Ovary (tissue), 9 donors: Measurements from ENCODE around the gene SGO2. TPM values are rescaled to one million over a fixed set of nuclear protein-coding genes. Genes with fewer than 3 reads are reported as not detected.

Source experiments
- DNase-seq, 5 donors: peaks; one replicate each; pipeline ENCODE4 v3.0.0-alpha.2; 2019 to 2020
- H3K27ac ChIP-seq, 2 donors: fragments of 200-600 bp; one replicate each; pipeline versions ENCODE4 v1.5.1 to v1.8.0; 2019 to 2022
- H3K27me3 ChIP-seq: fragments of 200-600 bp; one replicate; pipeline ENCODE4 v1.8.0; 2022
- H3K36me3 ChIP-seq: fragments of 200-600 bp; sonication (generic); one replicate; pipeline ENCODE4 v1.5.1; 2019
- H3K4me1 ChIP-seq: one replicate; pipeline ENCODE4 v1.8.1; 2013; ENCODE audit warnings: mild to moderate bottlenecking, moderate library complexity; ENCODE audit not compliant: insufficient read depth
- H3K4me3 ChIP-seq: fragments of 200-600 bp; sonication (generic); one replicate; pipeline ENCODE4 v1.5.1; 2017
- H3K9me3 ChIP-seq, 2 donors: fragments of 200-600 bp in 1 of 2; sonication (generic) in 1 of 2; one replicate each; pipeline versions ENCODE4 v1.5.1 to v1.8.1; 2013 to 2019; ENCODE audit warnings: mild to moderate bottlenecking in 1 of 2, moderate library complexity in 1 of 2
- CTCF ChIP-seq, 3 donors: fragments of 450-650 bp in 2 of 3; fragments of 200-600 bp in 1 of 3; IDR thresholded peaks; one replicate each; pipeline versions ENCODE4 v1.5.1 to v1.8.0; 2016 to 2022; ENCODE audit warnings: antibody characterized with exemption in 3 of 3, mild to moderate bottlenecking in 1 of 3
- EP300 ChIP-seq: sonication (generic); formaldehyde crosslinking; IDR thresholded peaks from one replicate; pipeline ENCODE4 v1.6.1; 2017; ENCODE audit warnings: antibody characterized with exemption
- POLR2A ChIP-seq: fragments of 450-650 bp; IDR thresholded peaks from one replicate; pipeline ENCODE4 v1.6.1; 2017; ENCODE audit warnings: antibody characterized with exemption, mild to moderate bottlenecking, moderate library complexity
- WGBS, 3 donors: extraction: QIAGEN DNeasy Blood & Tissue Kit in 1 of 3; methylation state at CpG; one replicate each; pipeline versions ENCODE4 v1.1.5 to v1.1.7; 2013 to 2017; 5-methylcytosine and 5-hydroxymethylcytosine counted together
- intact Hi-C, 4 donors: fragments of 100-400 bp; cut with DNase I; formaldehyde crosslinking; loops; one replicate each; pipeline versions ENCODE4 v1.11.0 to v1.15.1; 2022 to 2023
- polyA plus RNA-seq, 2 donors: library from polyadenylated mRNA; stranded (reverse); fragments of 200-250 nt in 1 of 2; fragments of 350-450 nt in 1 of 2; fragmentation: Illumina TruSeq in 1 of 2; extraction: RNeasy Lipid Tissue Mini Kit (QIAGEN cat#74804) in 1 of 2; gene quantifications; one replicate each; pipeline ENCODE4 v1.2.3, GENCODE V29; 2013 to 2014
- total RNA-seq, 7 donors: library from RNA; depleted of rRNA in 2 of 7; stranded (reverse); fragments of >200 nt in 2 of 7; fragmentation: NEBNext Ultra II Directional in 3 of 7; extraction: Animal tissue kit (Norgen Biotek cat#: 25700) in 3 of 7; gene quantifications; one replicate each; pipeline versions ENCODE4 v1.1.0 to v1.2.4, GENCODE V29; 2016 to 2023
- donor health status: DM: no; HTN: no; CAD: no; lungs with moderate emphysema.
- donor health status: DM: no; HTN: no; CAD: no.
- donor health status: Bipolar disorder and iron deficiency.
- donor health status: DM: yes; HTN: yes; CAD: no.
- donor health status: DM: no; HTN: no; CAD: no.
- donor health status: DM: yes; HTN: yes; CAD: no.

The SGO2 gene
- total and polyA plus RNA-seq, 9 donors, result 1.8 to 4.4 (median 2.7) TPM

DNA sequence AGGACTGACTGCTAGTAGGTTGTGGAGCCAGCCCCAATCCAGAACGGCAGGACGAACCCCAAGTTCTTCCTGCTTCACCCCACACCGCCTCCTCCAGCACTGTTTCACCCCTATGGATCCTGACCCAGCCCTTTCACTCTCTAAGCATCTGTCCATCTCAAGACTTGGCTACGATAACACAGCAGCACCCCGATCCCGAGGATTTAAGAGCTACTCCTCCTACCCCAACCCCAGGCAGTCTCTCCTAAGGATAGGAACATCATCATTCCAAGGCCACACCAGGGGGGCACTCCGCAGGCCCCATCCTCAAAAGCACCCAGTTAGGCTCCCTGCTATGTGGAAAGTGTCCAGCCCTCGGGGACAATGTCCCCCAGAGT is 16.8 kb upstream of the SGO2 start:
- peaks cover 6% of the 10 kb centered on the region for H3K4me1 ChIP-seq
- DNase-seq, result peak in 1 of 5 donors; percentile 24
- H3K27ac ChIP-seq, result peak overlapping the region; percentile 0 to 70
- intact Hi-C loops, result no loop called here
- H3K4me3 ChIP-seq, result peak overlapping the region; percentile 65
- TF ChIP-seq POLR2A, result no peak
- no peak for TF ChIP-seq CTCF (IDR thresholded peaks at IDR 0.05)
- TF ChIP-seq EP300, result no peak
- 18 to 26% (median 25%) methylated on average over 8 of the region's 8 CpGs for WGBS, 3 donors
- H3K27me3 ChIP-seq, result no peaks in the 10 kb centered on the region
- H3K9me3 ChIP-seq, result no peaks in the 10 kb centered on the region
- H3K36me3 ChIP-seq, result no peaks in the 10 kb centered on the region

- peak within 1 kb of the TSS; percentile 0 to 70 for H3K27ac ChIP-seq
- peak; percentile 92 to 96 (median 95) for DNase-seq
- H3K9me3 ChIP-seq, result no peaks in the 10 kb centered on the region
- peaks cover 6% of the 10 kb centered on the region for H3K4me1 ChIP-seq
- intact Hi-C loops, result no loop called here
- no peaks in the 10 kb centered on the region for H3K27me3 ChIP-seq
- 0 to 1% (median 0%) methylated on average over 40 to 78 of the region's 78 CpGs for WGBS, 3 donors
- H3K36me3 ChIP-seq, result no peaks in the 10 kb centered on the region
- TF ChIP-seq POLR2A (peak; percentile 82), CTCF (IDR thresholded peaks at IDR 0.05) (peak; percentile 73 to 94 (median 89)), EP300 (no peak)
- peak within 1 kb of the TSS; percentile 65 for H3K4me3 ChIP-seq
Measured at GRCh38 chr2:200509612-200510433, 16.2 kb upstream of the SGO2 start, which contains the start of gene KCTD18. Gene KCTD18, minus strand, starts transcription at chr2:200510068. Its CDS starts 3,052 bp downstream, at chr2:200507016.

DNA sequence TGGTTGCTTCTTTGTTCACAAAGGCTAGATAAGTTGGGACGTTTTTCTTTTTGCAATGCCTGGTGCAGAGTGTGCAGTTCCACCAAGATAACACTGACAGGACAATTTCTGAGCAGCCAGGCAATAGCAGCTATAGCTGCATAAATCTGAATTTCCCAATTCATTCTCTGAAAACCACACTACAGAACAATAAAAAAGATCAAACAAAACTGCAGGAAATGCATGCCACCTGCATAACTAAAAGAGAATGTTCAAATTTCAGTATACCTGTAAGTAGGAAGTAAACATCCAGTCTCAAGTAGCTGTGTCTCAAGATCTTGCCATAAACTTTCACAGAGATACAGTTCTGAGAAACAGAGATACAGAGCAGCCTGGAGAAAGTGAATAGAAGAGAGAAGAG is 10.9 kb upstream of the SGO2 start:
- no peak overlapping the region for H3K27ac ChIP-seq
- H3K36me3 ChIP-seq, result no peaks in the 10 kb centered on the region
- H3K27me3 ChIP-seq, result no peaks in the 10 kb centered on the region
- H3K4me1 ChIP-seq, result no peaks in the 10 kb centered on the region
- intact Hi-C loops, result no loop called here
- no peak for DNase-seq
- no peak for TF ChIP-seq POLR2A
- TF ChIP-seq EP300, result no peak
- no peak for TF ChIP-seq CTCF (IDR thresholded peaks at IDR 0.05)
- H3K9me3 ChIP-seq, result no peaks in the 10 kb centered on the region
- H3K4me3 ChIP-seq, result no peak overlapping the region
- WGBS, 3 donors, result 11 to 21% (median 21%) methylated on average over 1 of the region's 1 CpG

GRCh38 chr2:200523158-200523557 is 2.8 kb upstream of the SGO2 start:
- no peaks in the 10 kb centered on the region for H3K4me1 ChIP-seq
- TF ChIP-seq EP300, result no peak
- TF ChIP-seq POLR2A, result no peak
- no peak for TF ChIP-seq CTCF (IDR thresholded peaks at IDR 0.05)
- no peaks in the 10 kb centered on the region for H3K9me3 ChIP-seq
- H3K27me3 ChIP-seq, result no peaks in the 10 kb centered on the region
- no peaks in the 10 kb centered on the region for H3K36me3 ChIP-seq
- H3K27ac ChIP-seq, result no peak overlapping the region
- no peak for DNase-seq
- no peak overlapping the region for H3K4me3 ChIP-seq
- 75 to 80% (median 80%) methylated on average over 3 of the region's 3 CpGs for WGBS, 3 donors
- intact Hi-C loops, result no loop called here
